Heart left ventricle (tissue), 13 donors: ENCODE data around the gene KANK3.

Source experiments
- CTCF ChIP-seq, 12 donors: fragments of 200-600 bp; sonication (generic) in 4 of 12; IDR thresholded peaks; one replicate each; pipeline versions ENCODE4 v1.5.0 to v1.8.0; 2018 to 2022; ENCODE audit warnings: antibody characterized with exemption in 12 of 12, mild to moderate bottlenecking in 5 of 12
- POLR2A ChIP-seq, 2 donors: fragments of 450-650 bp; IDR thresholded peaks; one replicate each; pipeline ENCODE4 v1.6.1; 2017; ENCODE audit warnings: antibody characterized with exemption in 2 of 2, mild to moderate bottlenecking in 2 of 2, moderate library complexity in 2 of 2
- donor health status: ischemic (EF 13 %, LVEDD 7.1; RV severe dilation, severe dysfunction).
- donor health status: DM: no; HTN: yes; CAD: no.
- donor health status: DM: no; HTN: no; CAD: no.
- donor health status: ischemic (EF 25% LVEDD 6.9; RV normal size, moderate dysfunction).
- donor health status: ischemic (EF 25% LVEDD 5.7; RV mildly dilated, moderate dysfunction).
- donor health status: ischemic (EF 35%, LVEDD 5.7; RV mildly dilated, moderate dysfunction).
- donor health status: nonischemic (EF 11% LVEDD 7.7; RV severe dilation, severe dysfunction).
- donor health status: DM: yes; HTN: yes; CAD: no.
- donor health status: PGD.
- donor health status: ischemic (EF 29% LVEDD 5.4; RV normal size, mild dysfunction).
- donor health status: nonischemic (EF 23%, LVEDD 6.1; RV moderate dilation, normal function).

GRCh38 chr19:8334458-8335342, 8.4 kb downstream of the KANK3 start:
- no peak for TF ChIP-seq CTCF (IDR thresholded peaks at IDR 0.05)
- no peak for TF ChIP-seq POLR2A (IDR thresholded peaks at IDR 0.05)
